Measurements from ENCODE around the gene RRAS. TPM values are rescaled to one million over a fixed set of nuclear protein-coding genes. Genes with fewer than 3 reads are reported as not detected.
A peak's percentile ranks its signal among the peaks of the same experiment; 100 is the strongest.

The RRAS gene
- total and polyA plus RNA-seq, 2 donors from 2014 or later = 92.3 to 140 TPM

DNA sequence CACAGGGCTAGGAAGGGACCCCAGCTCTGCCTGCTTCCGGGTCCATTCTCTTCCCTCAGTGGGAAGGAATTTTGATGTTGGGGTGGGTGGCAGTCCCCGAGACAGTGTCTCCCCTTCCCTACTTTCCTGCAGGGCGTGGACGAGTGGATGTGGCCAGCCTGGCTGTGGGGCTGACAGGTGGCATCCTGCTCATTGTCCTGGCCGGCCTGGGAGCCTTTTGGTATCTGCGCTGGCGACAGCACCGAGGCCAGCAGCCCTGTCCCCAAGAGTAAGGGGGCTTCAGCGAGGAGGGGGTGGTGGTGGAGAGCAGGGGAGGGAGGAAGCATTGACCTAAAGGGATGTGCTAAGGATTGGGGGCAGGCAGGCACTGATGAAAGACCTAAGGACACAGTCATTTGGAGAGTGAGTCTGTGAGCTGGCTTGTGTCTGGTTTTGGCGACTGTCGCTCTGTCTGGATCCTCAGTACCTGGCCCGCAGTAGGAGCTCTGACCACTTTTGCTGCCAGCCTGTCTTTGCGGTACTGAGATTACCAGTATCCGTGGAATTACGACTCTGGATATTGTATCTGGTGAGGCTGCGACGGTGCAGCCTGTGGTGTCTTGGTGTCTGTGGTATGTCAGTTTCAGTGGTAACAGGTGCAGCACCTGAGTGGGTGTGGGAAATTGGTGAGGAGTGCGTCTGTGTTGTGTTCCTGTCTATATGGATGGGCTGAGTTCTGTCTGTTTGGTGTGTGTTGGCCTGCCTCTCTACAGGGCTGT is 51.4 kb downstream of the RRAS start:
- intact Hi-C loops (cut with DNase I) = no loop called here
- DNase-seq (peak in 1 of 5 donors; percentile 51), FAIRE-seq (no peak)
- no peaks in the 10 kb centered on the region for H3K27me3 ChIP-seq (ENCODE audit: control insufficient read depth, insufficient read depth, low read length)
- peaks cover 0 to 11% (median 0%) of the 10 kb centered on the region in 3 donors for H3K4me1 ChIP-seq (ENCODE audit: control insufficient read depth in 2 of 3, insufficient read depth in 2 of 3, low read depth in 1 of 3, low read length in 3 of 3)
- no peak overlapping the region for H3K27ac ChIP-seq (ENCODE audit: low read depth in 2 of 2, low read length in 2 of 2)
- H3K9me3 ChIP-seq (ENCODE audit: control insufficient read depth in 2 of 3, insufficient read depth in 1 of 3, low read length in 3 of 3) = no peaks in the 10 kb centered on the region
- no peak overlapping the region for H3K9ac ChIP-seq (ENCODE audit: low read length in 3 of 3)
- TF ChIP-seq, protein P1, sequence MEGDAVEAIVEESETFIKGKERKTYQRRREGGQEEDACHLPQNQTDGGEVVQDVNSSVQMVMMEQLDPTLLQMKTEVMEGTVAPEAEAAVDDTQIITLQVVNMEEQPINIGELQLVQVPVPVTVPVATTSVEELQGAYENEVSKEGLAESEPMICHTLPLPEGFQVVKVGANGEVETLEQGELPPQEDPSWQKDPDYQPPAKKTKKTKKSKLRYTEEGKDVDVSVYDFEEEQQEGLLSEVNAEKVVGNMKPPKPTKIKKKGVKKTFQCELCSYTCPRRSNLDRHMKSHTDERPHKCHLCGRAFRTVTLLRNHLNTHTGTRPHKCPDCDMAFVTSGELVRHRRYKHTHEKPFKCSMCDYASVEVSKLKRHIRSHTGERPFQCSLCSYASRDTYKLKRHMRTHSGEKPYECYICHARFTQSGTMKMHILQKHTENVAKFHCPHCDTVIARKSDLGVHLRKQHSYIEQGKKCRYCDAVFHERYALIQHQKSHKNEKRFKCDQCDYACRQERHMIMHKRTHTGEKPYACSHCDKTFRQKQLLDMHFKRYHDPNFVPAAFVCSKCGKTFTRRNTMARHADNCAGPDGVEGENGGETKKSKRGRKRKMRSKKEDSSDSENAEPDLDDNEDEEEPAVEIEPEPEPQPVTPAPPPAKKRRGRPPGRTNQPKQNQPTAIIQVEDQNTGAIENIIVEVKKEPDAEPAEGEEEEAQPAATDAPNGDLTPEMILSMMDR (IDR thresholded peaks at IDR 0.05; ENCODE audit: borderline replicate concordance, extremely low read depth, insufficient read depth) = no peak
- no peaks in the 10 kb centered on the region for H3K36me3 ChIP-seq (ENCODE audit: control insufficient read depth in 2 of 3, insufficient read depth in 3 of 3, low read length in 3 of 3)
- H3K4me3 ChIP-seq (ENCODE audit: low read length in 3 of 3) = no peak overlapping the region

DNA sequence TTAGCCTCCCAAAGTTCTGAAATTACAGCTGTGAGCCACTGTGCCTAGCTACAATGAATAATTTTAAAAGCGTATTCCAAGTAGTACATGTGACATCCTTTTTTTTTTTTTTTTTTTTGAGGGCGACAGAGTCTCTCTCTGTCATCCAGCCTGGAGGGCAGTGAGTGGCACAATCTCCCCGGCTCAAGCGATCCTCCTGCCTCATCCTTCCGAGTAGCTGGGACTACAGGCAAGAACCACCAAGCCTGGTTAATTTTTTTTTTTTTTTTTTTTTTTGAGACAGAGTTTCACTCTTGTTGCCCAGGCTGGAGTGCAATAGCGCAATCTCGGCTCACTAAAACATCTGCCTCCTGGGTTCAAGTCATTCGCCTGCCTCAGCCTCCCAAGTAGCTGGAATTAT is 52.7 kb downstream of the RRAS start:
- Histone ChIP-seq H3K27ac (ENCODE audit: low read depth in 2 of 2, low read length in 2 of 2) (no peak overlapping the region), H3K36me3 (ENCODE audit: control insufficient read depth in 2 of 3, insufficient read depth in 3 of 3, low read length in 3 of 3) (no peaks in the 10 kb centered on the region), H3K4me1 (ENCODE audit: control insufficient read depth in 2 of 3, insufficient read depth in 2 of 3, low read depth in 1 of 3, low read length in 3 of 3) (peaks cover 0 to 4% (median 0%) of the 10 kb centered on the region in 3 donors), H3K9ac (ENCODE audit: low read length in 3 of 3) (no peak overlapping the region), H3K4me3 (ENCODE audit: low read length in 3 of 3) (no peak overlapping the region), H3K9me3 (ENCODE audit: control insufficient read depth in 2 of 3, insufficient read depth in 1 of 3, low read length in 3 of 3) (no peaks in the 10 kb centered on the region), H3K27me3 (ENCODE audit: control insufficient read depth, insufficient read depth, low read length) (no peaks in the 10 kb centered on the region)
- TF ChIP-seq, protein P1 (IDR thresholded peaks at IDR 0.05; ENCODE audit: borderline replicate concordance, extremely low read depth, insufficient read depth) = no peak
- FAIRE-seq (no peak), DNase-seq (no peak)
- intact Hi-C loops (cut with DNase I) = no loop called here

Small RNA genes lying within 50 kb of the gene (microRNA-seq; reads per million reads assigned to microRNA genes)
- gene MIR5088 = not detected

Other genes starting within 250 kb of the RRAS start
- gene PTH2, start 216.7 kb downstream of the RRAS start, total RNA-seq = not detected
- not detected for gene PTH2, start 216.7 kb downstream of the RRAS start, polyA plus RNA-seq (ENCODE audit: insufficient read depth, low read depth, low replicate concordance)
- gene GFY, start 214.8 kb downstream of the RRAS start, total RNA-seq = not detected
- gene GFY, start 214.8 kb downstream of the RRAS start, polyA plus RNA-seq (ENCODE audit: insufficient read depth, low read depth, low replicate concordance) = not detected
- 1.4 TPM for gene SLC17A7, start 198.6 kb downstream of the RRAS start, total RNA-seq
- gene SLC17A7, start 198.6 kb downstream of the RRAS start, polyA plus RNA-seq (ENCODE audit: insufficient read depth, low read depth, low replicate concordance) = 0.45 TPM
- gene PIH1D1, start 188.3 kb downstream of the RRAS start, total RNA-seq = 74.0 TPM
- gene PIH1D1, start 188.3 kb downstream of the RRAS start, polyA plus RNA-seq (ENCODE audit: insufficient read depth, low read depth, low replicate concordance) = 97.2 TPM
- 31.8 TPM for gene ALDH16A1, start 186.9 kb downstream of the RRAS start, total RNA-seq
- gene ALDH16A1, start 186.9 kb downstream of the RRAS start, polyA plus RNA-seq (ENCODE audit: insufficient read depth, low read depth, low replicate concordance) = 26.8 TPM
- gene FLT3LG, start 165.9 kb downstream of the RRAS start, total RNA-seq = 12.5 TPM
- gene FLT3LG, start 165.9 kb downstream of the RRAS start, polyA plus RNA-seq (ENCODE audit: insufficient read depth, low read depth, low replicate concordance) = 7.4 TPM
- gene RPL13A, start 152.5 kb downstream of the RRAS start, total RNA-seq = 2,090 TPM
- 3,309 TPM for gene RPL13A, start 152.5 kb downstream of the RRAS start, polyA plus RNA-seq (ENCODE audit: insufficient read depth, low read depth, low replicate concordance)
- gene RPS11, start 143.7 kb downstream of the RRAS start, total RNA-seq = 1,449 TPM
- gene RPS11, start 143.7 kb downstream of the RRAS start, polyA plus RNA-seq (ENCODE audit: insufficient read depth, low read depth, low replicate concordance) = 3,462 TPM
- 235 TPM for gene FCGRT, start 127.5 kb downstream of the RRAS start, total RNA-seq
- 317 TPM for gene FCGRT, start 127.5 kb downstream of the RRAS start, polyA plus RNA-seq (ENCODE audit: insufficient read depth, low read depth, low replicate concordance)
- 18.4 TPM for gene RCN3, start 112.1 kb downstream of the RRAS start, total RNA-seq
- gene RCN3, start 112.1 kb downstream of the RRAS start, polyA plus RNA-seq (ENCODE audit: insufficient read depth, low read depth, low replicate concordance) = 27.5 TPM
- 52.8 TPM for gene NOSIP, start 59.6 kb downstream of the RRAS start, total RNA-seq
- 122 TPM for gene NOSIP, start 59.6 kb downstream of the RRAS start, polyA plus RNA-seq (ENCODE audit: insufficient read depth, low read depth, low replicate concordance)
- gene PRRG2, start 58.8 kb downstream of the RRAS start, total RNA-seq = 14.9 TPM
- gene PRRG2, start 58.8 kb downstream of the RRAS start, polyA plus RNA-seq (ENCODE audit: insufficient read depth, low read depth, low replicate concordance) = 17.6 TPM
- 27.4 TPM for gene PRR12, start 49.0 kb downstream of the RRAS start, total RNA-seq
- 4.9 TPM for gene PRR12, start 49.0 kb downstream of the RRAS start, polyA plus RNA-seq (ENCODE audit: insufficient read depth, low read depth, low replicate concordance)
- gene SCAF1, start 2.1 kb upstream of the RRAS start, total RNA-seq = 69.0 TPM
- gene SCAF1, start 2.1 kb upstream of the RRAS start, polyA plus RNA-seq (ENCODE audit: insufficient read depth, low read depth, low replicate concordance) = 18.1 TPM
- gene IRF3, start 25.7 kb upstream of the RRAS start, total RNA-seq = 84.9 TPM
- 64.5 TPM for gene IRF3, start 25.7 kb upstream of the RRAS start, polyA plus RNA-seq (ENCODE audit: insufficient read depth, low read depth, low replicate concordance)
- 14.4 TPM for gene BCL2L12, start 25.8 kb upstream of the RRAS start, total RNA-seq
- gene BCL2L12, start 25.8 kb upstream of the RRAS start, polyA plus RNA-seq (ENCODE audit: insufficient read depth, low read depth, low replicate concordance) = 13.5 TPM
- 119 TPM for gene PRMT1, start 37.1 kb upstream of the RRAS start, total RNA-seq
- gene PRMT1, start 37.1 kb upstream of the RRAS start, polyA plus RNA-seq (ENCODE audit: insufficient read depth, low read depth, low replicate concordance) = 131 TPM
- 2.1 TPM for gene ADM5, start 49.5 kb upstream of the RRAS start, total RNA-seq
- 0.60 TPM for gene ADM5, start 49.5 kb upstream of the RRAS start, polyA plus RNA-seq (ENCODE audit: insufficient read depth, low read depth, low replicate concordance)
- gene CPT1C, start 51.0 kb upstream of the RRAS start, total RNA-seq = 6.0 TPM
- gene CPT1C, start 51.0 kb upstream of the RRAS start, polyA plus RNA-seq (ENCODE audit: insufficient read depth, low read depth, low replicate concordance) = 2.6 TPM
- 0.50 TPM for gene TSKS, start 123.2 kb upstream of the RRAS start, total RNA-seq
- 0.47 TPM for gene TSKS, start 123.2 kb upstream of the RRAS start, polyA plus RNA-seq (ENCODE audit: insufficient read depth, low read depth, low replicate concordance)
- 70.0 TPM for gene AP2A1, start 126.9 kb upstream of the RRAS start, total RNA-seq
- gene AP2A1, start 126.9 kb upstream of the RRAS start, polyA plus RNA-seq (ENCODE audit: insufficient read depth, low read depth, low replicate concordance) = 32.0 TPM
- gene FUZ, start 173.1 kb upstream of the RRAS start, total RNA-seq = 26.9 TPM
- 51.2 TPM for gene FUZ, start 173.1 kb upstream of the RRAS start, polyA plus RNA-seq (ENCODE audit: insufficient read depth, low read depth, low replicate concordance)
- 53.2 TPM for gene MED25, start 178.1 kb upstream of the RRAS start, total RNA-seq
- gene MED25, start 178.1 kb upstream of the RRAS start, polyA plus RNA-seq (ENCODE audit: insufficient read depth, low read depth, low replicate concordance) = 37.3 TPM
- 118 TPM for gene PTOV1, start 211.0 kb upstream of the RRAS start, total RNA-seq
- gene PTOV1, start 211.0 kb upstream of the RRAS start, polyA plus RNA-seq (ENCODE audit: insufficient read depth, low read depth, low replicate concordance) = 235 TPM
- gene PNKP, start 227.4 kb upstream of the RRAS start, total RNA-seq = 101 TPM
- 45.5 TPM for gene PNKP, start 227.4 kb upstream of the RRAS start, polyA plus RNA-seq (ENCODE audit: insufficient read depth, low read depth, low replicate concordance)
- gene AKT1S1, start 237.2 kb upstream of the RRAS start, total RNA-seq = 33.7 TPM
- gene AKT1S1, start 237.2 kb upstream of the RRAS start, polyA plus RNA-seq (ENCODE audit: insufficient read depth, low read depth, low replicate concordance) = 47.2 TPM
- 43.6 TPM for gene TBC1D17, start 237.6 kb upstream of the RRAS start, total RNA-seq
- gene TBC1D17, start 237.6 kb upstream of the RRAS start, polyA plus RNA-seq (ENCODE audit: insufficient read depth, low read depth, low replicate concordance) = 34.8 TPM

Data from kidney (tissue), 14 donors.